ENCODE data around the gene SUPT3H. TPM values are rescaled to one million over a fixed set of nuclear protein-coding genes. Genes with fewer than 3 reads are reported as not detected.

SUPT3H gene
- total and polyA plus RNA-seq, 2 of the 13 experiments (the other 11 are each of a cell fraction or from before 2014, with no cell fraction given): 11.9 to 36.1 TPM

DNA sequence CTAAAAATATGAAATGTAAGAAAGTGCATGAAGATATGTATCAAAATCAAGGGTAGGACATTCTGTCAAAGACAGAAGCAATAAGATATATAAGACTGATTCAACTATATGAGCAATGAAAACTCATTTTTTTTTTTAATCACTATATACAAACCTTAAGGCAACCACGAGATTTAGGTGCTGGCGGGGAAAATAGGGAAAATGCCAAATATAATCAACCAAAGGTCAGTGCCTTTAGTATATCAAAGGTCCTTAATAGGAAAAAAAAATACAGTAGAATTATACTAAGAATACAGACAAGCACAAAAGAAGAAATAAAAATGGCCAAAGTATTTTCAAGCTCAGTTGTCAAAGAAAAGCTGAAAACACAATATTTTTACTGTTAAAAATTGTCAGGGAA is 24.1 kb downstream of the SUPT3H start:
- H3K27ac ChIP-seq (ENCODE audit: extremely low read length, insufficient read depth, low read length): no peak overlapping the region
- ChIA-PET POLR2A (no interaction called here), CTCF (ENCODE audit: low intra/inter-chr PET ratio, low total read pairs) (no interaction called here)
- no TSS peak for BruUV-seq (replicated peaks)
- no peaks in the 10 kb centered on the region for H4K20me1 ChIP-seq (ENCODE audit: insufficient read depth, low read length)
- in situ Hi-C loops (cut with HindIII; ENCODE audit: extremely low pct_ligation_motif_present, low pct_unique_long_range_greater_than_20kb) (no loop called here), intact Hi-C loops (cut with micrococcal nuclease; ENCODE audit: unreplicated experiment) (loop anchor here (10.0 kb wide), 1 partner anchor 89 kb away; no protein-coding TSS in a partner anchor)
- no peak overlapping the region for H3K4me2 ChIP-seq (ENCODE audit: low read depth, low read length)
- FAIRE-seq (no peak), DNase-seq (ENCODE audit: low spot score) (no peak), ATAC-seq (no peak)
- TF ChIP-seq ZNF138 (CRISPR knock-in tag; IDR thresholded peaks at IDR 0.05; ENCODE audit: low read depth) (no peak), ZNF563 (CRISPR knock-in tag; IDR thresholded peaks at IDR 0.05) (no peak), MTERF4 (CRISPR knock-in tag; IDR thresholded peaks at IDR 0.05) (no peak), PHB2 (IDR thresholded peaks at IDR 0.05; ENCODE audit: partially characterized antibody) (no peak), ZNF468 (CRISPR knock-in tag; IDR thresholded peaks at IDR 0.05) (no peak), ZNF143 (CRISPR knock-in tag; IDR thresholded peaks at IDR 0.05) (no peak)
- H3K36me3 ChIP-seq (replicated peaks in 1 of 2; ENCODE audit: control insufficient read depth in 1 of 2, insufficient read depth in 2 of 2, low read length in 2 of 2): peaks cover 2 to 3% of the 10 kb centered on the region in 2 experiments; a peak in 1 of 5 replicates
- H3K27me3 ChIP-seq (ENCODE audit: control insufficient read depth in 1 of 2, insufficient read depth in 2 of 2, low read length in 2 of 2): no peaks in the 10 kb centered on the region
- no peaks in the 10 kb centered on the region for H3K4me1 ChIP-seq (ENCODE audit: insufficient read depth, low read length)
- H3K9me3 ChIP-seq (ENCODE audit: low read length): no peaks in the 10 kb centered on the region
- no peak overlapping the region for H2AFZ ChIP-seq (ENCODE audit: low read length)
- WGBS (ENCODE audit: low lambda C conversion rate): 92% methylated on average over 2 of the region's 2 CpGs
- no peak overlapping the region for H3K4me3 ChIP-seq (replicated peaks in 1 of 3; ENCODE audit: insufficient read depth in 1 of 3, low read depth in 2 of 3, low read length in 3 of 3)
- H3K79me2 ChIP-seq (ENCODE audit: insufficient read depth, low read length): no peaks in the 10 kb centered on the region
- H3K9ac ChIP-seq (ENCODE audit: insufficient read depth, low read depth, low read length): no peak overlapping the region

DNA sequence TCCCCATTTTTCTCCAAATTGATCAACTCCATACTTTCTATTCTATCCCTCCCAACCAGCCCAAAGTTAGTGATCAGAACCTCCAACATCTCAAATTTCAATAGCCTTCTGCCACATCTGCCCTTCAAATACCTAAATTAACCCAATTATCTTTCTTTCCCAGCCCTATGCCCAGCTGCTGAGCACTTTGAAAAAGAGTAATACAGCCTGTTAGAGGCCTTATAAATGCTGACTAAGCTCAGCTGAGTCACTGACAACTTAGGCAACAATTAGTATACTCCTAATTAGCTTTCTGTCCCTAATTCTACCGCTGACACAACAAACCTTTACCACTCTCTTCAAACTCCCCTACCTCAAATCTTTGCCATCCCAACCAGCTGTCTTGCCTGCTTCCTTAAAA is 26.1 kb downstream of the SUPT3H start:
- no TSS peak for BruUV-seq (replicated peaks)
- no peak for FAIRE-seq

More for the DNA sequence above, 26.1 kb downstream of the SUPT3H start:
- peaks cover 2 to 3% of the 10 kb centered on the region in 2 experiments; a peak in 1 of 5 replicates for H3K36me3 ChIP-seq (replicated peaks in 1 of 2; ENCODE audit: control insufficient read depth in 1 of 2, insufficient read depth in 2 of 2, low read length in 2 of 2)
- no peak overlapping the region for H3K27ac ChIP-seq (ENCODE audit: extremely low read length, insufficient read depth, low read length)
- intact Hi-C loops (cut with micrococcal nuclease; ENCODE audit: unreplicated experiment) (loop anchor here (10.0 kb wide), 1 partner anchor 87 kb away; no protein-coding TSS in a partner anchor), in situ Hi-C loops (cut with HindIII; ENCODE audit: extremely low pct_ligation_motif_present, low pct_unique_long_range_greater_than_20kb) (no loop called here)
- ChIA-PET POLR2A (interaction anchor here (1.2 kb wide), 1 partner anchor 26 kb away, joined by 4 read pairs; the partner anchor contains the start of gene SUPT3H), CTCF (ENCODE audit: low intra/inter-chr PET ratio, low total read pairs) (no interaction called here)
- no peaks in the 10 kb centered on the region for H3K9me3 ChIP-seq (ENCODE audit: low read length)
- no peaks in the 10 kb centered on the region for H3K79me2 ChIP-seq (ENCODE audit: insufficient read depth, low read length)
- no peak overlapping the region for H3K4me2 ChIP-seq (ENCODE audit: low read depth, low read length)
- H3K4me1 ChIP-seq (ENCODE audit: insufficient read depth, low read length): no peaks in the 10 kb centered on the region
- no peak for TF ChIP-seq PHF21A (CRISPR knock-in tag; IDR thresholded peaks at IDR 0.05)
- TF ChIP-seq MAFF (IDR thresholded peaks at IDR 0.05; ENCODE audit: low read depth, low read length): peak; percentile 86
- TF ChIP-seq HDAC2 (CRISPR knock-in tag; IDR thresholded peaks at IDR 0.05): no peak
- TF ChIP-seq NKX3-1 (CRISPR knock-in tag; IDR thresholded peaks at IDR 0.05): no peak
- no peak for TF ChIP-seq FOSL1 (CRISPR knock-in tag; IDR thresholded peaks at IDR 0.05; ENCODE audit: borderline replicate concordance)
- no peak for TF ChIP-seq KMT2A (CRISPR knock-in tag; IDR thresholded peaks at IDR 0.05)
- TF ChIP-seq TBP (CRISPR knock-in tag; IDR thresholded peaks at IDR 0.05): no peak
- no peak for TF ChIP-seq ZNF33B (CRISPR knock-in tag; IDR thresholded peaks at IDR 0.05)
- peak; percentile 81 to 86 for TF ChIP-seq MAFK (conservative IDR thresholded peaks at IDR 0.05 in 1 of 2, IDR thresholded peaks at IDR 0.05 in 1 of 2; ENCODE audit: low read length in 2 of 2)
- TF ChIP-seq POGZ (CRISPR knock-in tag; IDR thresholded peaks at IDR 0.05): no peak
- no peak overlapping the region for H2AFZ ChIP-seq (ENCODE audit: low read length)
- H3K4me3 ChIP-seq (replicated peaks in 1 of 3; ENCODE audit: insufficient read depth in 1 of 3, low read depth in 2 of 3, low read length in 3 of 3): no peak overlapping the region
- H4K20me1 ChIP-seq (ENCODE audit: insufficient read depth, low read length): no peaks in the 10 kb centered on the region
- DNase-seq (ENCODE audit: low spot score) (no peak), ATAC-seq (no peak)
- WGBS (ENCODE audit: low lambda C conversion rate): 100% methylated on average over 1 of the region's 1 CpG
- no peaks in the 10 kb centered on the region for H3K27me3 ChIP-seq (ENCODE audit: control insufficient read depth in 1 of 2, insufficient read depth in 2 of 2, low read length in 2 of 2)
- no peak overlapping the region for H3K9ac ChIP-seq (ENCODE audit: insufficient read depth, low read depth, low read length)

Data from HepG2 (cell line).